MM.1S (cell line): ENCODE measurements around the gene FMOD.

Source experiments
- DNase-seq: peaks from one replicate; pipeline ENCODE4 v3.0.0-alpha.2; 2015
- H2AFZ ChIP-seq: fragments of 300-600 bp; sonication (generic); 2 replicates; pipeline ENCODE4 v1.6.0; 2016; ENCODE audit warnings: antibody characterized with exemption, low read length
- H3F3A ChIP-seq: fragments of 300-600 bp; sonication (generic); 2 replicates; pipeline ENCODE4 v1.6.1; 2016; ENCODE audit warnings: mild to moderate bottlenecking, antibody characterized with exemption, low read length, moderate library complexity, mixed read lengths; ENCODE audit not compliant: insufficient read depth
- H3K27ac ChIP-seq: fragments of 300-600 bp; sonication (generic); 2 replicates; pipeline ENCODE4 v1.5.1; 2016; ENCODE audit warnings: mild to moderate bottlenecking, low read length
- H3K27me3 ChIP-seq: fragments of 300-600 bp; sonication (generic); replicated peaks from 2 replicates; pipeline ENCODE4 v1.6.0; 2016; ENCODE audit warnings: low read length; ENCODE audit not compliant: insufficient read depth
- H3K36me3 ChIP-seq: fragments of 300-600 bp; sonication (generic); replicated peaks from 2 replicates; pipeline ENCODE4 v1.6.1; 2016; ENCODE audit warnings: mild to moderate bottlenecking, low read length, mixed read lengths; ENCODE audit not compliant: insufficient read depth
- H3K4me1 ChIP-seq: fragments of 300-600 bp; sonication (generic); 2 replicates; pipeline ENCODE4 v1.6.1; 2016; ENCODE audit warnings: low read length, mixed read lengths
- H3K4me2 ChIP-seq: fragments of 300-600 bp; sonication (generic); 2 replicates; pipeline ENCODE4 v1.6.0; 2016; ENCODE audit warnings: low read depth, low read length
- H3K4me3 ChIP-seq: fragments of 300-600 bp; sonication (generic); 2 replicates; pipeline ENCODE4 v1.5.1; 2016; ENCODE audit warnings: low read length, mixed read lengths
- H3K79me2 ChIP-seq: fragments of 300-600 bp; sonication (generic); 2 replicates; pipeline ENCODE4 v1.6.1; 2016; ENCODE audit warnings: mixed run types, low read length, mixed read lengths
- H3K9ac ChIP-seq: fragments of 300-600 bp; sonication (generic); 2 replicates; pipeline ENCODE4 v1.6.1; 2016; ENCODE audit warnings: low read length, mixed read lengths
- H3K9me2 ChIP-seq: fragments of 300-600 bp; sonication (generic); replicated peaks from 2 replicates; pipeline ENCODE4 v1.6.1; 2016; ENCODE audit warnings: mild to moderate bottlenecking, low read length, mixed read lengths; ENCODE audit not compliant: insufficient read depth
- H3K9me3 ChIP-seq: fragments of 300-600 bp; sonication (generic); replicated peaks from 2 replicates; pipeline ENCODE4 v1.6.1; 2016; ENCODE audit warnings: mild to moderate bottlenecking, low read length, mixed read lengths; ENCODE audit not compliant: insufficient read depth
- H4K20me1 ChIP-seq: fragments of 300-600 bp; sonication (generic); 2 replicates; pipeline ENCODE4 v1.6.1; 2016; ENCODE audit warnings: mild to moderate bottlenecking, low read length, moderate library complexity, mixed read lengths; ENCODE audit not compliant: insufficient read depth
- EZH2 ChIP-seq: fragments of 300-600 bp; sonication (generic); optimal IDR thresholded peaks from 2 replicates; pipeline ENCODE3; 2017; ENCODE audit warnings: low read depth, mild to moderate bottlenecking, antibody characterized with exemption, low read length, mixed read lengths
- EZH2phosphoT487 ChIP-seq: fragments of 300-600 bp; sonication (generic); IDR thresholded peaks from 2 replicates; pipeline ENCODE4 v1.6.1; 2018; ENCODE audit warnings: antibody characterized with exemption, low read length
- TF ChIP-seq, protein P1 (sequence below): fragments of 300-600 bp; sonication (generic); IDR thresholded peaks from 2 replicates; pipeline ENCODE4 v1.5.1; 2016; ENCODE audit warnings: antibody characterized with exemption, low read length, mixed read lengths

FMOD gene

GRCh38 chr1:203371288-203371687 lies 20.4 kb upstream of the FMOD start:
- Histone ChIP-seq H2AFZ (no peak overlapping the region), H3K4me2 (no peak overlapping the region), H3K79me2 (no peaks in the 10 kb centered on the region), H3K27me3 (no peaks in the 10 kb centered on the region), H3K4me1 (no peaks in the 10 kb centered on the region), H3K9ac (no peak overlapping the region), H3K9me2 (no peaks in the 10 kb centered on the region), H3K36me3 (no peaks in the 10 kb centered on the region), H3F3A (no peaks in the 10 kb centered on the region), H4K20me1 (no peaks in the 10 kb centered on the region), H3K9me3 (no peaks in the 10 kb centered on the region), H3K4me3 (no peak overlapping the region), H3K27ac (no peak overlapping the region)
- no peak for DNase-seq
- no peak for TF ChIP-seq EZH2
- no peak for TF ChIP-seq EZH2phosphoT487
- TF ChIP-seq, protein P1, sequence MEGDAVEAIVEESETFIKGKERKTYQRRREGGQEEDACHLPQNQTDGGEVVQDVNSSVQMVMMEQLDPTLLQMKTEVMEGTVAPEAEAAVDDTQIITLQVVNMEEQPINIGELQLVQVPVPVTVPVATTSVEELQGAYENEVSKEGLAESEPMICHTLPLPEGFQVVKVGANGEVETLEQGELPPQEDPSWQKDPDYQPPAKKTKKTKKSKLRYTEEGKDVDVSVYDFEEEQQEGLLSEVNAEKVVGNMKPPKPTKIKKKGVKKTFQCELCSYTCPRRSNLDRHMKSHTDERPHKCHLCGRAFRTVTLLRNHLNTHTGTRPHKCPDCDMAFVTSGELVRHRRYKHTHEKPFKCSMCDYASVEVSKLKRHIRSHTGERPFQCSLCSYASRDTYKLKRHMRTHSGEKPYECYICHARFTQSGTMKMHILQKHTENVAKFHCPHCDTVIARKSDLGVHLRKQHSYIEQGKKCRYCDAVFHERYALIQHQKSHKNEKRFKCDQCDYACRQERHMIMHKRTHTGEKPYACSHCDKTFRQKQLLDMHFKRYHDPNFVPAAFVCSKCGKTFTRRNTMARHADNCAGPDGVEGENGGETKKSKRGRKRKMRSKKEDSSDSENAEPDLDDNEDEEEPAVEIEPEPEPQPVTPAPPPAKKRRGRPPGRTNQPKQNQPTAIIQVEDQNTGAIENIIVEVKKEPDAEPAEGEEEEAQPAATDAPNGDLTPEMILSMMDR, result no peak

DNA sequence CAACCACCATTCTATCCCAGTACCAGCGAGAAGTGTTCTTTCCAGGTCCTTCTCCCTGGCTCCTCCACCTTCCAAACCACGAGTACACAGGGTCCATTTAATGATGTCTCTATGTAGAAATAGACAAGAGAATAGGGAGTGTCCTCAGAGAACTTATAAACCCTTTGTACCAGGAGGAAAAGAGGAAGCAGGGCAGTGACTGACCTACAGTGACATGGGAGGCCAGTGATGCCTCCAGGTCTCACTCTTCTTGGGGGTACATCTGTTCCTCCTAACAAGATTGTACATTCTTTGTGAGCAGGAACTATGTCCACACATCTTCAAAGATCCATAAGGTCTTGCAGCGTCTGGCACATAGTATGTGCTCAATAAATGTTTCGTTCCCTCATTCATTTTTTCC lies 18.7 kb upstream of the FMOD start:
- no peaks in the 10 kb centered on the region for H3K36me3 ChIP-seq
- H3K4me3 ChIP-seq, result no peak overlapping the region
- H3K27me3 ChIP-seq, result no peaks in the 10 kb centered on the region
- H3K27ac ChIP-seq, result no peak overlapping the region
- no peaks in the 10 kb centered on the region for H3K9me3 ChIP-seq
- DNase-seq, result no peak
- no peaks in the 10 kb centered on the region for H3K79me2 ChIP-seq
- no peaks in the 10 kb centered on the region for H3F3A ChIP-seq
- no peaks in the 10 kb centered on the region for H4K20me1 ChIP-seq
- TF ChIP-seq EZH2phosphoT487 (no peak), EZH2 (no peak)
- TF ChIP-seq, protein P1, result no peak
- H3K4me2 ChIP-seq, result no peak overlapping the region
- H3K4me1 ChIP-seq, result no peaks in the 10 kb centered on the region
- H2AFZ ChIP-seq, result no peak overlapping the region
- no peaks in the 10 kb centered on the region for H3K9me2 ChIP-seq
- H3K9ac ChIP-seq, result no peak overlapping the region

DNA sequence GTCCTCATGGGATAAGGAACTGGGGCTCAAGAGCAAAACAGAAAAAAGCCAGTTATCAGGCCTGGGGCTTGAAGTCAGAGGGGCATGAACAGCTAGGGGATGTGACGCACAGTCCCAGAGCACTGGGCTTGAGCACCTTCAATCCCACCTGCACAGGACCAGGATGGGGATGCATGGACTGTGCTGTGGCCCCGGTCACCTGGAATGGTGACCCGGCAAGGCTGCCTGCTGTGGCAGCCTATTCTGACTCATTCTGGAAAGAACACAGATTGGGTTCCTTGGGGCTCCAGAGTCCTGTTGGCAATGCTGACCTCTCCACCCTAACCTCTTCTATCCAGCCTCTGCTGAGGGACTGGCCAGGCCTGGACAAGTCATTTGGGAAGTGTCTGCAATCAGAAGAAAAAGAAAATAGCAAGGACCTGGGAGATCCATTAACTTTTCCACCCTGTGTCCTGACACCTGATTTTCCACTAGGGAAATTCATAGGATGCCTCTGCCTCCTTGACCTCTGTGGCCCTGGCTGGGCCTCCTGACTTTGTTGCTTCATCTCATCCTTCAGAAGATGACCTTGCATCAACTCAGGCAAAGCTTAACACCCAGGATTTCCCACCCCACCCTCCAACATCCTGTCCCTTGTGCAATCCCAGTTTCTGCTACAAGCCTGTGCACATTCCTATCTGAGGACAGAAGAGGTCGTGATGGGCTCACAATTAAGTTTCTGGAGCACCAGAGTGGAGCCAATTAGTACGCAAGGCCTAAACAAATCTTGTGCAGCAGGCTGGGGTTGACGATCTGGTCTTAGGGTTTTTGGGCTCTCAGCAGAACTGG lies 17.9 kb upstream of the FMOD start:
- TF ChIP-seq EZH2phosphoT487, result no peak
- TF ChIP-seq EZH2, result no peak
- TF ChIP-seq, protein P1, result peak; percentile 5; the same call in 1 of the 2 replicates
- no peak overlapping the region for H3K9ac ChIP-seq
- H3K27ac ChIP-seq, result no peak overlapping the region
- no peak overlapping the region for H3K4me3 ChIP-seq
- no peaks in the 10 kb centered on the region for H3K27me3 ChIP-seq
- H3K79me2 ChIP-seq, result no peaks in the 10 kb centered on the region
- no peak overlapping the region for H2AFZ ChIP-seq
- H3F3A ChIP-seq, result no peaks in the 10 kb centered on the region
- H3K4me2 ChIP-seq, result no peak overlapping the region
- no peaks in the 10 kb centered on the region for H3K9me2 ChIP-seq
- no peaks in the 10 kb centered on the region for H3K36me3 ChIP-seq
- DNase-seq, result peak; percentile 5
- H3K4me1 ChIP-seq, result no peaks in the 10 kb centered on the region
- H4K20me1 ChIP-seq, result no peaks in the 10 kb centered on the region
- H3K9me3 ChIP-seq, result no peaks in the 10 kb centered on the region
